T-helper 22 cell (primary cell): Measurements from ENCODE around the gene LCN9.
"Not testable (repeated sequence)": the region's sequence is repeated elsewhere in the genome, so short reads cannot be mapped to it uniquely, and the experiment has no call there.

Experiments
- DNase-seq: peaks from one replicate; pipeline ENCODE4 v3.0.0-alpha.2; 2020; ENCODE audit warnings: low read depth

Gene LCN9

GRCh38 chr9:135647884-135648283, 15.2 kb upstream of the LCN9 start:
- no peak for DNase-seq

GRCh38 chr9:135648494-135649410, 14.4 kb upstream of the LCN9 start:
- no peak for DNase-seq

GRCh38 chr9:135649508-135649907, 13.6 kb upstream of the LCN9 start:
- no peak for DNase-seq

- no peak for DNase-seq
Observed at GRCh38 chr9:135650408-135650807, 12.7 kb upstream of the LCN9 start.

- DNase-seq, result no peak
Observed at GRCh38 chr9:135655317-135655716, 7.8 kb upstream of the LCN9 start.

GRCh38 chr9:135657416-135657815, 5.7 kb upstream of the LCN9 start:
- no peak for DNase-seq

GRCh38 chr9:135659252-135659651, 3.9 kb upstream of the LCN9 start:
- DNase-seq, result no peak

- no peak for DNase-seq
Observed at GRCh38 chr9:135660407-135660806, 2.7 kb upstream of the LCN9 start.

- DNase-seq, result no peak
Observed at GRCh38 chr9:135661816-135662560, 1.1 kb upstream of the LCN9 start.

GRCh38 chr9:135663451-135663770, 302 bp downstream of the LCN9 start:
- DNase-seq, result no peak

- no peak for DNase-seq
Observed at GRCh38 chr9:135663857-135664256, 748 bp downstream of the LCN9 start.

- DNase-seq, result no peak
Observed at GRCh38 chr9:135664266-135664665, 1.2 kb downstream of the LCN9 start.

GRCh38 chr9:135664801-135665794, 2.0 kb downstream of the LCN9 start:
- no peak for DNase-seq

GRCh38 chr9:135665795-135666189, 2.7 kb downstream of the LCN9 start:
- no peak for DNase-seq

- no peak for DNase-seq
Observed at GRCh38 chr9:135666534-135667462, 3.7 kb downstream of the LCN9 start.

- no peak for DNase-seq
Observed at GRCh38 chr9:135667463-135668001, 4.4 kb downstream of the LCN9 start.

- DNase-seq, result not testable (repeated sequence)
Observed at GRCh38 chr9:135669018-135669417, 5.9 kb downstream of the LCN9 start.

GRCh38 chr9:135669616-135670285, 6.6 kb downstream of the LCN9 start:
- DNase-seq, result no peak

- no peak for DNase-seq
Observed at GRCh38 chr9:135670721-135671590, 7.8 kb downstream of the LCN9 start.
